ENCODE data around the gene MATN1. TPM values are rescaled to one million over a fixed set of nuclear protein-coding genes. Genes with fewer than 3 reads are reported as not detected.

The MATN1 gene
- polyA plus RNA-seq, 1 donor (not counting 4 experiments of a cell fraction or from before 2014, with no cell fraction given) = 0.05 TPM

DNA sequence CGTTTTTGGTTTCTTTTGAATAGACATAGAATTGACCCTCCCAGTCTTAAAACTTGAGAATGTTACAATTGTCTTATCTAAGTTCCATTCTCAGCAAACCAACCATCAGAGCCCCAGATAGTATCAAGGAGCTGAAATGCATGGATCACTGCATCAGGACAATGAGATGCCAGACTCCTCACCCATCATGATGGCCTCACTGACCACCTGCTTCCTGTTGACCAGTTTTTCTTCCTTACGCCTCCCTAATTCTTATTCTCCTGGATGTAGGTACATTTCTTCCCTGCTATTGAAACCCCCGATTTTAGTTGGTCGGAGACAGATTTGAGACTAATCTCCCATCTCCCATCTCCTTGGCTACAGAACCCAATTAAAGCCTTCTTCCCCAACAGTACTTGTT lies 17.7 kb downstream of the MATN1 start:
- Histone ChIP-seq H3K4me3 (ENCODE audit: control insufficient read depth in 2 of 3, extremely low read depth in 1 of 3, insufficient read depth in 2 of 3, low read depth in 1 of 3, low read length in 3 of 3) (no peak overlapping the region), H3K4me1 (ENCODE audit: control insufficient read depth, extremely low read depth, insufficient read depth, low read length) (peaks cover 12% of the 10 kb centered on the region), H4K20me1 (ENCODE audit: control insufficient read depth, extremely low read depth, insufficient read depth, low read length) (no peaks in the 10 kb centered on the region), H3K79me2 (ENCODE audit: control insufficient read depth, insufficient read depth, low read length) (no peaks in the 10 kb centered on the region), H3K27ac (ENCODE audit: control insufficient read depth, insufficient read depth, low read length) (no peak overlapping the region), H3K4me2 (ENCODE audit: control insufficient read depth, extremely low read depth, insufficient read depth, low read depth, low read length) (no peak overlapping the region), H3K27me3 (ENCODE audit: control insufficient read depth, extremely low read depth, insufficient read depth, low read length) (no peaks in the 10 kb centered on the region), H3K9me3 (ENCODE audit: control insufficient read depth, low read depth, low read length) (no peaks in the 10 kb centered on the region), H3K9ac (ENCODE audit: control insufficient read depth, extremely low read depth, insufficient read depth, low read length) (no peak overlapping the region), H3K9me1 (ENCODE audit: control insufficient read depth, extremely low read depth, insufficient read depth, low read length) (no peaks in the 10 kb centered on the region), H3K36me3 (ENCODE audit: control insufficient read depth in 2 of 2, extremely low read depth in 1 of 2, insufficient read depth in 2 of 2, low read length in 2 of 2) (no peaks in the 10 kb centered on the region), H2AFZ (ENCODE audit: control insufficient read depth, low read length) (no peak overlapping the region)
- FAIRE-seq = peak; percentile 32
- no peak for DNase-seq (ENCODE audit: low read depth, low spot score)
- dilution Hi-C loops (cut with MboI; ENCODE audit: extremely low pct_ligation_motif_present, low sequenced_read_pairs) = no loop called here
- TF ChIP-seq EZH2 (IDR thresholded peaks at IDR 0.05; ENCODE audit: low read length) = no peak
- TF ChIP-seq, protein P1, sequence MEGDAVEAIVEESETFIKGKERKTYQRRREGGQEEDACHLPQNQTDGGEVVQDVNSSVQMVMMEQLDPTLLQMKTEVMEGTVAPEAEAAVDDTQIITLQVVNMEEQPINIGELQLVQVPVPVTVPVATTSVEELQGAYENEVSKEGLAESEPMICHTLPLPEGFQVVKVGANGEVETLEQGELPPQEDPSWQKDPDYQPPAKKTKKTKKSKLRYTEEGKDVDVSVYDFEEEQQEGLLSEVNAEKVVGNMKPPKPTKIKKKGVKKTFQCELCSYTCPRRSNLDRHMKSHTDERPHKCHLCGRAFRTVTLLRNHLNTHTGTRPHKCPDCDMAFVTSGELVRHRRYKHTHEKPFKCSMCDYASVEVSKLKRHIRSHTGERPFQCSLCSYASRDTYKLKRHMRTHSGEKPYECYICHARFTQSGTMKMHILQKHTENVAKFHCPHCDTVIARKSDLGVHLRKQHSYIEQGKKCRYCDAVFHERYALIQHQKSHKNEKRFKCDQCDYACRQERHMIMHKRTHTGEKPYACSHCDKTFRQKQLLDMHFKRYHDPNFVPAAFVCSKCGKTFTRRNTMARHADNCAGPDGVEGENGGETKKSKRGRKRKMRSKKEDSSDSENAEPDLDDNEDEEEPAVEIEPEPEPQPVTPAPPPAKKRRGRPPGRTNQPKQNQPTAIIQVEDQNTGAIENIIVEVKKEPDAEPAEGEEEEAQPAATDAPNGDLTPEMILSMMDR (optimal IDR thresholded peaks at IDR 0.05 in 1 of 3, IDR thresholded peaks at IDR 0.05 in 1 of 3, conservative IDR thresholded peaks at IDR 0.05 in 1 of 3; ENCODE audit: extremely low read depth in 1 of 3, insufficient read depth in 2 of 3, low read length in 3 of 3) = no peak

DNA sequence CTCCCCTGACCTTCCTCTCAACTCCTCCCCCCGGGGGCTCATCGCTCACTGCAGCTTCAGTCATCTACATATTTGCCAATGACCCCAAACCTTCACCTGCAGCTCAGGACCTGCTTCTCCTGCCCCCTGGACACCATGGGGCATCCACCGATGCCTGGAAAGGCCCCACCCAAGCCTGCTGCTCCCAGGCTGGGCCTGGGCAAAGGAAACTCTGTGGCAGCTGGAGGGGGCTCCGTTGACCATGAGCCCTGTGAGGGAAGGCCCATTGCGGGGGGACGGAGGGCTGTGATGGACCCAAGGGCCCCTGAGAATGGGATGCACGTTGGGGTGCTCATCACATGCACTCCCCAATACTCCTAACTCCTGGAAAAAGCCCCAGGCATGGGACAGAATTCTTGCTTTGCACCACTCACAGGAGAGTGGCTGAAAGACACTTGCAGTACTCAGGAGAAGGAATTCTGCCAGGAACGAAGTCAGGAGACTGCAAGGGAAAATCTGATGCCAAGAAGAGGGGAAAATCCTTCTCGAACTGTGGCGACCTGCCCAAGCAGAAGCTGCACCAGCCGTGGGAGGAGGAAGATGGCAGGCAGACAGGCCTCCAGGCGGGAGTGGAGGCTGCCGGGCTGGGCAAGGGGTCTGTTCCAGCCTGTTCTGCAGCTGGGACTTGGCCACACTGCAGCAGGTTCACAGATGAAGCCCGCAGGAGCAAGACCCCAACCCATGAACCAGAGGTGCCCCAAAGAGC lies 18.4 kb downstream of the MATN1 start:
- no peak for FAIRE-seq
- no peak for TF ChIP-seq EZH2 (IDR thresholded peaks at IDR 0.05; ENCODE audit: low read length)
- TF ChIP-seq, protein P1 (optimal IDR thresholded peaks at IDR 0.05 in 1 of 3, IDR thresholded peaks at IDR 0.05 in 1 of 3, conservative IDR thresholded peaks at IDR 0.05 in 1 of 3; ENCODE audit: extremely low read depth in 1 of 3, insufficient read depth in 2 of 3, low read length in 3 of 3) = no peak
- no peaks in the 10 kb centered on the region for H3K27me3 ChIP-seq (ENCODE audit: control insufficient read depth, extremely low read depth, insufficient read depth, low read length)
- no peak overlapping the region for H3K27ac ChIP-seq (ENCODE audit: control insufficient read depth, insufficient read depth, low read length)
- no peaks in the 10 kb centered on the region for H4K20me1 ChIP-seq (ENCODE audit: control insufficient read depth, extremely low read depth, insufficient read depth, low read length)
- H3K9me3 ChIP-seq (ENCODE audit: control insufficient read depth, low read depth, low read length) = no peaks in the 10 kb centered on the region
- no peak overlapping the region for H3K4me2 ChIP-seq (ENCODE audit: control insufficient read depth, extremely low read depth, insufficient read depth, low read depth, low read length)
- H3K9ac ChIP-seq (ENCODE audit: control insufficient read depth, extremely low read depth, insufficient read depth, low read length) = no peak overlapping the region
- H3K79me2 ChIP-seq (ENCODE audit: control insufficient read depth, insufficient read depth, low read length) = no peaks in the 10 kb centered on the region
- H2AFZ ChIP-seq (ENCODE audit: control insufficient read depth, low read length) = no peak overlapping the region
- no peak overlapping the region for H3K4me3 ChIP-seq (ENCODE audit: control insufficient read depth in 2 of 3, extremely low read depth in 1 of 3, insufficient read depth in 2 of 3, low read depth in 1 of 3, low read length in 3 of 3)
- no peak for DNase-seq (ENCODE audit: low read depth, low spot score)
- H3K36me3 ChIP-seq (ENCODE audit: control insufficient read depth in 2 of 2, extremely low read depth in 1 of 2, insufficient read depth in 2 of 2, low read length in 2 of 2) = no peaks in the 10 kb centered on the region
- dilution Hi-C loops (cut with MboI; ENCODE audit: extremely low pct_ligation_motif_present, low sequenced_read_pairs) = no loop called here
- no peaks in the 10 kb centered on the region for H3K9me1 ChIP-seq (ENCODE audit: control insufficient read depth, extremely low read depth, insufficient read depth, low read length)
- H3K4me1 ChIP-seq (ENCODE audit: control insufficient read depth, extremely low read depth, insufficient read depth, low read length) = peaks cover 14% of the 10 kb centered on the region

Data from keratinocyte (primary cell).